ENCODE results near the gene ZNF76. TPM values are rescaled to one million over a fixed set of nuclear protein-coding genes. Genes with fewer than 3 reads are reported as not detected.

ZNF76 gene
- polyA plus RNA-seq, 2 of the 4 experiments (the other 2 are of a cell fraction) = 7.9 to 10.5 TPM

- H3K4me2 ChIP-seq = no peak overlapping the region
- no peak overlapping the region for H3K4me3 ChIP-seq
- H3K27ac ChIP-seq = no peak overlapping the region
- no peaks in the 10 kb centered on the region for H3K4me1 ChIP-seq
- H3K9me3 ChIP-seq = no peaks in the 10 kb centered on the region
- no peak for ATAC-seq
- CTCF ChIA-PET = interaction anchor here (0.6 to 5.5 kb wide), 5 partner anchors 11 to 91 kb away, joined by 4 to 60 read pairs (median 4); no protein-coding TSS in a partner anchor
- TF ChIP-seq PBX3 (IDR thresholded peaks at IDR 0.05) (no peak), CBX8 (IDR thresholded peaks at IDR 0.05) (no peak), NPAS2 (CRISPR knock-in tag; IDR thresholded peaks at IDR 0.05; ENCODE audit: borderline replicate concordance) (no peak), KDM1A (IDR thresholded peaks at IDR 0.05; ENCODE audit: low read depth) (no peak), PHF8 (IDR thresholded peaks at IDR 0.05; ENCODE audit: borderline replicate concordance, low read depth) (no peak), CTCF (IDR thresholded peaks at IDR 0.05) (no peak), KDM5A (IDR thresholded peaks at IDR 0.05) (no peak), HOXB13 (CRISPR knock-in tag; IDR thresholded peaks at IDR 0.05; ENCODE audit: low read depth) (no peak), HEYL (CRISPR knock-in tag; IDR thresholded peaks at IDR 0.05) (no peak), JUN (IDR thresholded peaks at IDR 0.05) (no peak)
- POLR2A ChIA-PET = no interaction called here
- 89% methylated on average over 1 of the region's 1 CpG for WGBS (ENCODE audit: missing lambda C conversion rate)
- FAIRE-seq = no peak
- DNase-seq (ENCODE audit: low read depth in 1 of 2, low spot score in 1 of 2) = no peak
Observed at GRCh38 chr6:35230498-35230897, 29.0 kb upstream of the ZNF76 start.

GRCh38 chr6:35230950-35231349 lies 28.6 kb upstream of the ZNF76 start:
- no peaks in the 10 kb centered on the region for H3K9me3 ChIP-seq
- H3K27ac ChIP-seq = no peak overlapping the region
- H3K4me3 ChIP-seq = no peak overlapping the region
- ChIA-PET CTCF (interaction anchor here (1.4 to 5.5 kb wide), 4 partner anchors 10 to 91 kb away, joined by 4 to 60 read pairs (median 14); no protein-coding TSS in a partner anchor), POLR2A (no interaction called here)
- no peak for TF ChIP-seq MAFK (IDR thresholded peaks at IDR 0.05; ENCODE audit: partially characterized antibody)
- no peak for TF ChIP-seq ZSCAN20 (CRISPR knock-in tag; IDR thresholded peaks at IDR 0.05)
- TF ChIP-seq FOSL2 (IDR thresholded peaks at IDR 0.05) = no peak
- no peak for TF ChIP-seq FOSL2 (CRISPR knock-in tag; IDR thresholded peaks at IDR 0.05)
- no peak for TF ChIP-seq PBX3 (IDR thresholded peaks at IDR 0.05)
- TF ChIP-seq NR3C1 (IDR thresholded peaks at IDR 0.05) = no peak
- no peak for TF ChIP-seq RAD21 (conservative IDR thresholded peaks at IDR 0.05 in 1 of 2, IDR thresholded peaks at IDR 0.05 in 1 of 2)
- TF ChIP-seq POLR2A (IDR thresholded peaks at IDR 0.05; ENCODE audit: low read length) = no peak
- TF ChIP-seq HOXA7 (CRISPR knock-in tag; IDR thresholded peaks at IDR 0.05) = no peak
- no peak for TF ChIP-seq RCOR1 (IDR thresholded peaks at IDR 0.05; ENCODE audit: low read depth, low read length)
- TF ChIP-seq PHF8 (IDR thresholded peaks at IDR 0.05; ENCODE audit: borderline replicate concordance, low read depth) = no peak
- no peak for TF ChIP-seq ZC3H11A (IDR thresholded peaks at IDR 0.05)
- TF ChIP-seq ZNF302 (CRISPR knock-in tag; IDR thresholded peaks at IDR 0.05) = no peak
- no peak for TF ChIP-seq CTCF (IDR thresholded peaks at IDR 0.05)
- TF ChIP-seq JUNB (IDR thresholded peaks at IDR 0.05) = no peak
- TF ChIP-seq USF2 (IDR thresholded peaks at IDR 0.05) = no peak
- TF ChIP-seq GATA3 (IDR thresholded peaks at IDR 0.05; ENCODE audit: borderline replicate concordance) = no peak
- no CpG with 5 or more reads among the region's 1 CpG for WGBS (ENCODE audit: missing lambda C conversion rate)
- FAIRE-seq (no peak), ATAC-seq (no peak), DNase-seq (ENCODE audit: low read depth in 1 of 2, low spot score in 1 of 2) (no peak)
- no peak overlapping the region for H3K4me2 ChIP-seq
- no peaks in the 10 kb centered on the region for H3K4me1 ChIP-seq

Measured in A549 (cell line).